T-helper 1 cell treated with Interleukin-12 subunit alpha and Interleukin-12 subunit beta and Interleukin-4 antibody, amounts not matched to agents 30 μg/mL and 1 μg/mL, for 36 hours (primary cell): ENCODE data around the gene PAK4.
"Not testable (repeated sequence)": the region's sequence is repeated elsewhere in the genome, so short reads cannot be mapped to it uniquely, and the experiment has no call there.

Experiments used
- H3K27ac Mint-ChIP-seq: one replicate; pipeline ENCODE4 v1.8.0; 2021; ENCODE audit warnings: mild to moderate bottlenecking, mixed read lengths
- H3K27me3 Mint-ChIP-seq: one replicate; pipeline ENCODE4 v1.8.0; 2021; ENCODE audit warnings: low read depth, mixed read lengths
- H3K36me3 Mint-ChIP-seq: one replicate; pipeline ENCODE4 v1.8.0; 2021; ENCODE audit warnings: low read depth, mixed read lengths
- H3K4me1 Mint-ChIP-seq: one replicate; pipeline ENCODE4 v1.8.0; 2021; ENCODE audit warnings: low read depth, mixed read lengths
- H3K4me3 Mint-ChIP-seq: one replicate; pipeline ENCODE4 v1.8.0; 2021; ENCODE audit warnings: mild to moderate bottlenecking, moderate library complexity, mixed read lengths
- H3K9me3 Mint-ChIP-seq: one replicate; pipeline ENCODE4 v1.8.0; 2021; ENCODE audit warnings: mixed read lengths

PAK4 gene

GRCh38 chr19:39143757-39144289 lies 18.2 kb downstream of the PAK4 start:
- not testable (repeated sequence) for H3K27ac Mint-ChIP-seq, H3K4me3 Mint-ChIP-seq, H3K9me3 Mint-ChIP-seq, H3K36me3 Mint-ChIP-seq, H3K4me1 Mint-ChIP-seq, H3K27me3 Mint-ChIP-seq

GRCh38 chr19:39144290-39145071 lies 18.9 kb downstream of the PAK4 start:
- Mint-ChIP-seq H3K9me3 (no peaks in the 10 kb centered on the region), H3K4me1 (no peaks in the 10 kb centered on the region), H3K36me3 (no peaks in the 10 kb centered on the region), H3K4me3 (no peak overlapping the region), H3K27me3 (no peaks in the 10 kb centered on the region), H3K27ac (no peak overlapping the region)

- Mint-ChIP-seq H3K4me1 (no peaks in the 10 kb centered on the region), H3K27ac (no peak overlapping the region), H3K4me3 (no peak overlapping the region), H3K36me3 (no peaks in the 10 kb centered on the region), H3K9me3 (no peaks in the 10 kb centered on the region), H3K27me3 (no peaks in the 10 kb centered on the region)
Measured at GRCh38 chr19:39145180-39145953, 19.8 kb downstream of the PAK4 start.

- Mint-ChIP-seq H3K27ac (no peak overlapping the region), H3K27me3 (no peaks in the 10 kb centered on the region), H3K4me3 (no peak overlapping the region), H3K4me1 (no peaks in the 10 kb centered on the region), H3K36me3 (no peaks in the 10 kb centered on the region), H3K9me3 (no peaks in the 10 kb centered on the region)
Measured at GRCh38 chr19:39146091-39146490, 20.5 kb downstream of the PAK4 start.

- Mint-ChIP-seq H3K9me3 (no peaks in the 10 kb centered on the region), H3K36me3 (no peaks in the 10 kb centered on the region), H3K27ac (no peak overlapping the region), H3K4me1 (no peaks in the 10 kb centered on the region), H3K27me3 (no peaks in the 10 kb centered on the region), H3K4me3 (no peak overlapping the region)
Measured at GRCh38 chr19:39146686-39147450, 21.3 kb downstream of the PAK4 start.

GRCh38 chr19:39147480-39147879 lies 21.9 kb downstream of the PAK4 start:
- no peaks in the 10 kb centered on the region for H3K36me3 Mint-ChIP-seq

GRCh38 chr19:39148939-39149529 lies 23.4 kb downstream of the PAK4 start:
- Mint-ChIP-seq H3K4me3 (no peak overlapping the region), H3K27ac (no peak overlapping the region), H3K9me3 (no peaks in the 10 kb centered on the region), H3K4me1 (peaks cover 3% of the 10 kb centered on the region), H3K36me3 (no peaks in the 10 kb centered on the region), H3K27me3 (no peaks in the 10 kb centered on the region)

More at GRCh38 chr19:39147480-39147879, 21.9 kb downstream of the PAK4 start:
- Mint-ChIP-seq H3K4me1 (no peaks in the 10 kb centered on the region), H3K27me3 (no peaks in the 10 kb centered on the region), H3K27ac (no peak overlapping the region), H3K9me3 (no peaks in the 10 kb centered on the region), H3K4me3 (no peak overlapping the region)

GRCh38 chr19:39150235-39150634 lies 24.6 kb downstream of the PAK4 start:
- no peak overlapping the region for H3K4me3 Mint-ChIP-seq
- H3K27ac Mint-ChIP-seq: no peak overlapping the region
- H3K9me3 Mint-ChIP-seq: no peaks in the 10 kb centered on the region
- H3K4me1 Mint-ChIP-seq: peaks cover 7% of the 10 kb centered on the region
- H3K27me3 Mint-ChIP-seq: no peaks in the 10 kb centered on the region
- H3K36me3 Mint-ChIP-seq: no peaks in the 10 kb centered on the region

- Mint-ChIP-seq H3K27ac (no peak overlapping the region), H3K9me3 (no peaks in the 10 kb centered on the region), H3K4me1 (peaks cover 8% of the 10 kb centered on the region), H3K27me3 (no peaks in the 10 kb centered on the region), H3K36me3 (no peaks in the 10 kb centered on the region), H3K4me3 (no peak overlapping the region)
Measured at GRCh38 chr19:39150807-39151600, 25.4 kb downstream of the PAK4 start.

GRCh38 chr19:39152066-39152465 lies 26.5 kb downstream of the PAK4 start:
- H3K4me3 Mint-ChIP-seq: no peak overlapping the region
- no peaks in the 10 kb centered on the region for H3K27me3 Mint-ChIP-seq
- H3K36me3 Mint-ChIP-seq: no peaks in the 10 kb centered on the region
- no peaks in the 10 kb centered on the region for H3K9me3 Mint-ChIP-seq
- H3K27ac Mint-ChIP-seq: no peak overlapping the region
- peaks cover 8% of the 10 kb centered on the region for H3K4me1 Mint-ChIP-seq

- no peaks in the 10 kb centered on the region for H3K9me3 Mint-ChIP-seq
Measured at GRCh38 chr19:39154100-39154628, 28.6 kb downstream of the PAK4 start.

GRCh38 chr19:39154629-39155100 lies 29.1 kb downstream of the PAK4 start:
- Mint-ChIP-seq H3K4me1 (peaks cover 10% of the 10 kb centered on the region), H3K36me3 (no peaks in the 10 kb centered on the region), H3K27me3 (no peaks in the 10 kb centered on the region), H3K27ac (no peak overlapping the region), H3K4me3 (no peak overlapping the region), H3K9me3 (no peaks in the 10 kb centered on the region)

More at GRCh38 chr19:39154100-39154628, 28.6 kb downstream of the PAK4 start:
- H3K27me3 Mint-ChIP-seq: no peaks in the 10 kb centered on the region
- no peak overlapping the region for H3K4me3 Mint-ChIP-seq
- H3K36me3 Mint-ChIP-seq: no peaks in the 10 kb centered on the region
- H3K27ac Mint-ChIP-seq: no peak overlapping the region
- peaks cover 10% of the 10 kb centered on the region for H3K4me1 Mint-ChIP-seq

- Mint-ChIP-seq H3K9me3 (no peaks in the 10 kb centered on the region), H3K27ac (no peak overlapping the region)
Measured at GRCh38 chr19:39155114-39155700, 29.6 kb downstream of the PAK4 start.

More at GRCh38 chr19:39155114-39155700, 29.6 kb downstream of the PAK4 start:
- Mint-ChIP-seq H3K4me3 (no peak overlapping the region), H3K36me3 (no peaks in the 10 kb centered on the region), H3K4me1 (peaks cover 10% of the 10 kb centered on the region), H3K27me3 (no peaks in the 10 kb centered on the region)
